IPS DF 6.9 (cell line): ENCODE data around the gene SORT1.

ENCODE experiments used
- DNase-seq: peaks from one replicate; pipeline ENCODE4 v3.0.0-alpha.2; 2013; ENCODE audit warnings: low read depth, low spot score
- H3K27ac ChIP-seq: one replicate; pipeline ENCODE4 v1.5.1; 2013; ENCODE audit warnings: low read length, control low read depth
- H3K27me3 ChIP-seq: 2 replicates; pipeline ENCODE4 v1.6.1; 2013; ENCODE audit warnings: mild to moderate bottlenecking, low read length; ENCODE audit not compliant: control insufficient read depth, insufficient read depth
- H3K36me3 ChIP-seq: 2 replicates; pipeline ENCODE4 v1.6.1; 2013; ENCODE audit warnings: low read length; ENCODE audit not compliant: control insufficient read depth, insufficient read depth
- H3K4me1 ChIP-seq: 2 replicates; pipeline ENCODE4 v1.6.1; 2013; ENCODE audit warnings: low read length; ENCODE audit not compliant: control insufficient read depth, insufficient read depth
- H3K4me3 ChIP-seq: 2 replicates; pipeline ENCODE4 v1.5.1; 2013; ENCODE audit warnings: mild to moderate bottlenecking, low read length
- H3K9me3 ChIP-seq: 2 replicates; pipeline ENCODE4 v1.6.1; 2013; ENCODE audit warnings: low read length, inconsistent platforms; ENCODE audit not compliant: control insufficient read depth, insufficient read depth
- WGBS: extraction: QIAGEN DNeasy Blood & Tissue Kit; methylation state at CpG from one replicate; pipeline ENCODE4 v1.1.7; 2013; ENCODE audit warnings: mixed read lengths, missing lambda C conversion rate; ENCODE audit not compliant: insufficient read length, insufficient coverage; 5-methylcytosine and 5-hydroxymethylcytosine counted together

SORT1 gene

GRCh38 chr1:109341944-109342930 lies 55.5 kb downstream of the SORT1 start:
- Histone ChIP-seq H3K27me3 (no peaks in the 10 kb centered on the region), H3K4me3 (no peak overlapping the region), H3K27ac (no peak overlapping the region), H3K4me1 (no peaks in the 10 kb centered on the region), H3K9me3 (no peaks in the 10 kb centered on the region), H3K36me3 (peaks cover 6% of the 10 kb centered on the region; the same call in 1 of the 2 replicates)
- WGBS = no CpG with 5 or more reads among the region's 9 CpGs
- no peak for DNase-seq

GRCh38 chr1:109338608-109339007 lies 59.1 kb downstream of the SORT1 start:
- Histone ChIP-seq H3K4me3 (no peak overlapping the region), H3K27me3 (no peaks in the 10 kb centered on the region), H3K9me3 (no peaks in the 10 kb centered on the region), H3K4me1 (no peaks in the 10 kb centered on the region), H3K36me3 (peaks cover 11% of the 10 kb centered on the region; the same call in 1 of the 2 replicates), H3K27ac (no peak overlapping the region)
- no peak for DNase-seq
- no CpG with 5 or more reads among the region's 3 CpGs for WGBS

- Histone ChIP-seq H3K27ac (no peak overlapping the region), H3K4me1 (no peaks in the 10 kb centered on the region), H3K4me3 (no peak overlapping the region), H3K36me3 (peaks cover 11% of the 10 kb centered on the region; the same call in 1 of the 2 replicates), H3K9me3 (no peaks in the 10 kb centered on the region), H3K27me3 (no peaks in the 10 kb centered on the region)
- WGBS = 100% methylated on average over 1 of the region's 6 CpGs
- no peak for DNase-seq
Measured at GRCh38 chr1:109338091-109338490, 59.6 kb downstream of the SORT1 start.

GRCh38 chr1:109335091-109335490 lies 62.6 kb downstream of the SORT1 start:
- H3K4me1 ChIP-seq = no peaks in the 10 kb centered on the region
- H3K4me3 ChIP-seq = no peak overlapping the region
- DNase-seq = no peak
- WGBS = no CpG with 5 or more reads among the region's 4 CpGs
- peaks cover 7% of the 10 kb centered on the region; the same call in 1 of the 2 replicates for H3K36me3 ChIP-seq
- H3K27ac ChIP-seq = no peak overlapping the region
- H3K9me3 ChIP-seq = no peaks in the 10 kb centered on the region
- no peaks in the 10 kb centered on the region for H3K27me3 ChIP-seq

GRCh38 chr1:109331113-109331512 lies 66.6 kb downstream of the SORT1 start:
- Histone ChIP-seq H3K27me3 (no peaks in the 10 kb centered on the region), H3K36me3 (peaks cover 11% of the 10 kb centered on the region; the same call in 1 of the 2 replicates)

DNA sequence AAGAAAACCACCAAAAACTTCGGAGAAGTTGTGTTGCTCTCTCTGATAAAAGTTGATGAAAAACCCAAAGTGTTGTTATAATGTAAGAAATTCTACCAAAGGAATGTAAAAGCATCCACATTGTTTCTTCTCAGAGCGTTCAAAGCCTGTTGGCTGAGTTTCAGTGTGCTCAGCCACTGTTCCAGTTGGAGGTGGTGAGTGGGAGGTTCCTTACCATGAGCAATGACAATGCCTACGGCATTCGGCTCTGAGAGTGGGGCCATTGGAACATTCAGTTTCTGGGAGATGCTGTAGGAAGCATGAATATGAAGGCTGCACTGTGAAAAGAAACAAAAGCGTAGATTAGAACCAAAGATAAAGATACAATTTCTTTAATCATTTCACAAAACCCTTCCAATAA lies 70.4 kb downstream of the SORT1 start:
- Histone ChIP-seq H3K36me3 (peaks cover 11% of the 10 kb centered on the region; the same call in 1 of the 2 replicates), H3K27me3 (no peaks in the 10 kb centered on the region), H3K4me3 (no peak overlapping the region), H3K9me3 (no peaks in the 10 kb centered on the region), H3K27ac (no peak overlapping the region), H3K4me1 (no peaks in the 10 kb centered on the region)
- no peak for DNase-seq
- WGBS = no CpG with 5 or more reads among the region's 5 CpGs

More at GRCh38 chr1:109331113-109331512, 66.6 kb downstream of the SORT1 start:
- H3K4me1 ChIP-seq = no peaks in the 10 kb centered on the region
- H3K9me3 ChIP-seq = no peaks in the 10 kb centered on the region
- no peak overlapping the region for H3K27ac ChIP-seq
- no peak for DNase-seq
- H3K4me3 ChIP-seq = no peak overlapping the region

- Histone ChIP-seq H3K27me3 (no peaks in the 10 kb centered on the region), H3K36me3 (peaks cover 21% of the 10 kb centered on the region), H3K4me3 (no peak overlapping the region), H3K9me3 (no peaks in the 10 kb centered on the region), H3K4me1 (no peaks in the 10 kb centered on the region), H3K27ac (no peak overlapping the region)
- no CpG with 5 or more reads among the region's 6 CpGs for WGBS
- DNase-seq = no peak
Measured at GRCh38 chr1:109322974-109323373, 74.7 kb downstream of the SORT1 start.

- Histone ChIP-seq H3K4me3 (no peak overlapping the region), H3K9me3 (no peaks in the 10 kb centered on the region), H3K4me1 (no peaks in the 10 kb centered on the region), H3K36me3 (peaks cover 31% of the 10 kb centered on the region), H3K27ac (no peak overlapping the region), H3K27me3 (no peaks in the 10 kb centered on the region)
- WGBS = no CpG with 5 or more reads among the region's 3 CpGs
- no peak for DNase-seq
Measured at GRCh38 chr1:109319114-109319513, 78.6 kb downstream of the SORT1 start.

DNA sequence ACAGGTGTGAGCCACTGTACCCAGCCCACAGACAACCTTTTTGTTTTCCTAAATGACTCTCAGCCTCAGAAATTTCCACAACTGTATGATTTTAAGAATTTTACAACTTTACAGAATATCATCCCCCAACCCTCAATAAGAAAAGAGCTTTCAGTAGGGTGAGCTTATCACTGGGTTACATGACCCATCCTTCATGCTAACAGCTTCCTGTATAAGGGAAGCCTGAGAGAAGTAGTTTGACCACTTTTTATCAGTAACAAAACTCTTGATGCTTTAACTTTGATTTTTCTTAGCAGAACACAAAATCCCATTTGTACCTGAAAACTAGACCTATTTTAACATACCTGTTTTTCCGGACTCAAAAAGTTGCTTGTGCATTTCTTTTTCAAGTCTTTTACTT lies 81.2 kb downstream of the SORT1 start:
- DNase-seq = no peak
- peaks cover 24% of the 10 kb centered on the region for H3K36me3 ChIP-seq
- no peak overlapping the region for H3K4me3 ChIP-seq
- H3K27me3 ChIP-seq = no peaks in the 10 kb centered on the region
- no peaks in the 10 kb centered on the region for H3K4me1 ChIP-seq
- H3K27ac ChIP-seq = no peak overlapping the region
- no peaks in the 10 kb centered on the region for H3K9me3 ChIP-seq
- WGBS = no CpG with 5 or more reads among the region's 1 CpG

GRCh38 chr1:109315288-109315687 lies 82.4 kb downstream of the SORT1 start:
- Histone ChIP-seq H3K4me3 (no peak overlapping the region), H3K4me1 (no peaks in the 10 kb centered on the region), H3K27ac (no peak overlapping the region), H3K27me3 (no peaks in the 10 kb centered on the region), H3K36me3 (peaks cover 17% of the 10 kb centered on the region), H3K9me3 (no peaks in the 10 kb centered on the region)
- no CpG with 5 or more reads among the region's 4 CpGs for WGBS
- no peak for DNase-seq
